GM23338 (cell line): ENCODE measurements around the gene ENPEP. TPM values are rescaled to one million over a fixed set of nuclear protein-coding genes. Genes with fewer than 3 reads are reported as not detected.

ENCODE experiments used
- ATAC-seq: fragments of 200-7000 bp; cut with Tn5 transposase; 3 replicates; pipeline ENCODE4 v1.9.1; 2020
- DNase-seq: peaks from one replicate; pipeline ENCODE4 v3.0.0-alpha.2; 2015; ENCODE audit warnings: low spot score
- H2AFZ ChIP-seq: fragments of 200-600 bp; sonication (generic); 2 replicates; pipeline ENCODE4 v1.8.0; 2016; ENCODE audit warnings: antibody characterized with exemption, mild to moderate bottlenecking, moderate library complexity
- H3F3A ChIP-seq: fragments of 200-600 bp; sonication (generic); replicated peaks from 2 replicates; pipeline ENCODE4 v1.8.0; 2017; ENCODE audit warnings: antibody characterized with exemption, mixed run types, low read depth
- H3K27ac ChIP-seq: fragments of 200-600 bp; sonication (generic); 2 replicates; pipeline ENCODE4 v1.6.1; 2016; ENCODE audit warnings: low read depth
- H3K27me3 ChIP-seq: fragments of 200-600 bp; sonication (generic); 2 replicates; pipeline ENCODE4 v1.8.0; 2016; ENCODE audit warnings: mild to moderate bottlenecking, mixed run types, moderate library complexity; ENCODE audit not compliant: insufficient read depth
- H3K36me3 ChIP-seq: fragments of 200-600 bp; sonication (generic); 2 replicates; pipeline ENCODE4 v1.8.0; 2016; ENCODE audit warnings: mild to moderate bottlenecking; ENCODE audit not compliant: insufficient read depth
- H3K4me1 ChIP-seq: fragments of 200-600 bp; sonication (generic); 2 replicates; pipeline ENCODE4 v1.8.0; 2016; ENCODE audit warnings: mild to moderate bottlenecking, moderate library complexity; ENCODE audit not compliant: insufficient read depth
- H3K4me2 ChIP-seq: fragments of 200-600 bp; sonication (generic); 2 replicates; pipeline ENCODE4 v1.7.1; 2017; ENCODE audit warnings: mixed run types
- H3K4me3 ChIP-seq: fragments of 200-600 bp; sonication (generic); 2 replicates; pipeline ENCODE4 v1.6.1; 2016; ENCODE audit warnings: mixed run types
- H3K79me2 ChIP-seq: fragments of 200-600 bp; sonication (generic); replicated peaks from 2 replicates; pipeline ENCODE4 v1.8.0; 2017; ENCODE audit warnings: mild to moderate bottlenecking; ENCODE audit not compliant: insufficient read depth
- H3K9me2 ChIP-seq: fragments of 200-600 bp; sonication (generic); 2 replicates; pipeline ENCODE4 v1.8.0; 2017; ENCODE audit not compliant: insufficient read depth
- H4K20me1 ChIP-seq: fragments of 200-600 bp; sonication (generic); replicated peaks from 2 replicates; pipeline ENCODE4 v1.8.0; 2017; ENCODE audit warnings: mild to moderate bottlenecking; ENCODE audit not compliant: insufficient read depth
- H3K27ac Mint-ChIP-seq: 2 replicates; pipeline ENCODE4 v1.8.0; 2020; ENCODE audit warnings: inconsistent platforms, mild to moderate bottlenecking, moderate library complexity, mixed read lengths
- H3K27me3 Mint-ChIP-seq: 3 replicates; pipeline ENCODE4 v1.8.0; 2022; ENCODE audit warnings: low read depth, mild to moderate bottlenecking, moderate library complexity, mixed read lengths, inconsistent platforms; ENCODE audit not compliant: insufficient read depth, poor library complexity
- H3K36me3 Mint-ChIP-seq: 3 replicates; pipeline ENCODE4 v1.8.0; 2021; ENCODE audit warnings: low read depth, mild to moderate bottlenecking, inconsistent platforms, moderate library complexity, mixed read lengths
- H3K4me1 Mint-ChIP-seq: 3 replicates; pipeline ENCODE4 v1.8.0; 2020; ENCODE audit warnings: mild to moderate bottlenecking, inconsistent platforms, mixed read lengths
- H3K4me3 Mint-ChIP-seq: 3 replicates; pipeline ENCODE4 v1.8.0; 2021; ENCODE audit warnings: moderate library complexity, mild to moderate bottlenecking, inconsistent platforms, mixed read lengths
- H3K9me3 Mint-ChIP-seq: 3 replicates; pipeline ENCODE4 v1.8.0; 2020; ENCODE audit warnings: moderate library complexity, mild to moderate bottlenecking, inconsistent platforms, mixed read lengths
- CREB1 ChIP-seq: fragments of 250-450 bp; sonication (Bioruptor Pico); IDR thresholded peaks from 2 replicates; pipeline ENCODE4 v1.5.0; 2020; ENCODE audit warnings: low read depth, mild to moderate bottlenecking, moderate library complexity
- EZH2phosphoT487 ChIP-seq: fragments of 200-600 bp; sonication (generic); IDR thresholded peaks from one replicate; pipeline ENCODE4 v1.8.1; 2018; ENCODE audit warnings: antibody characterized with exemption; ENCODE audit not compliant: unreplicated experiment
- NANOG ChIP-seq: IDR thresholded peaks from 2 replicates; pipeline ENCODE4 v1.6.1; 2016; ENCODE audit warnings: antibody characterized with exemption, borderline replicate concordance
- POLR2AphosphoS5 ChIP-seq: IDR thresholded peaks from 2 replicates; pipeline ENCODE4 v1.6.1; 2016; ENCODE audit warnings: antibody characterized with exemption, low read depth
- REST ChIP-seq: IDR thresholded peaks from one replicate; pipeline ENCODE4 v1.6.1; 2018; ENCODE audit warnings: antibody characterized with exemption; ENCODE audit not compliant: unreplicated experiment
- STAT1 ChIP-seq: IDR thresholded peaks from one replicate; pipeline ENCODE4 v1.6.1; 2016; ENCODE audit warnings: antibody characterized with exemption; ENCODE audit not compliant: unreplicated experiment
- ZNF114 ChIP-seq: fragments of 250-450 bp; sonication (Bioruptor Pico); IDR thresholded peaks from 2 replicates; pipeline ENCODE4 v1.5.0; 2020; ENCODE audit warnings: mild to moderate bottlenecking, moderate library complexity
- ZNF462 ChIP-seq: fragments of 250-450 bp; sonication (Bioruptor Pico); IDR thresholded peaks from 2 replicates; pipeline ENCODE4 v1.5.0; 2020; ENCODE audit warnings: mild to moderate bottlenecking, moderate library complexity
- polyA plus RNA-seq: library from polyadenylated mRNA; unstranded; fragments of >200 nt; fragmentation: Nextera tagmentation; extraction: Ambion mirVana; gene quantifications from 2 replicates; pipeline ENCODE4 v1.2.1, GENCODE V29; 2016
- total RNA-seq: library from RNA; depleted of rRNA; stranded (reverse); fragments of >200 nt; shearing (Covaris generic); gene quantifications from 2 replicates; pipeline ENCODE4 v1.2.3, GENCODE V29; 2014
- TF ChIP-seq, protein P1 (sequence below), 2 experiments: fragments of 200-600 bp in 1 of 2; sonication (generic) in 1 of 2; conservative IDR thresholded peaks; 2 replicates each; pipeline versions ENCODE4 v1.5.1 to v1.6.1; 2016 to 2017; ENCODE audit warnings: antibody characterized with exemption in 2 of 2, low read depth in 2 of 2, mild to moderate bottlenecking in 2 of 2, moderate library complexity in 1 of 2

Gene ENPEP
- total and polyA plus RNA-seq, 2 experiments from 2014 or later: 0.79 to 1.5 TPM

DNA sequence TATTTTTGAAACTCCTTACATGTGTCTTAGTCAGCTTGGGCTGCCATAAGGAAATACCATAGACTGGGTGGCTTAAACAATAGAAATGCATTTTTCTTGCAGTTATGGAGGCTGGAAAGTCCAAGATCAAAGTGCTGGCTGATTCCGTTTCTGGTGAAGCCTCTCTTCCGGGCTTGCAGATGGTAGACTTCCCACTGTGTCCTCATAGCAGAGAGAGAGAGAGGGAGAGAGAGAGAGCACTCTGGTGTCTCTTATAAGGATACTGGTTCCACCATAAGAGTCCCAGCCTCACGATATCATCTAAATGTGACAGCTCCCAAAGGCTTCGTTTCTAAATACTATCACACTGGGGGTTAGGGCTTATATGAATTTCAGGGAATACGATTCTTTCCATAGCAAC, 39.7 kb downstream of the ENPEP start (continued):
- TF ChIP-seq ZNF114 (no peak), EZH2phosphoT487 (no peak), REST (no peak), STAT1 (no peak)
- TF ChIP-seq, protein P1, sequence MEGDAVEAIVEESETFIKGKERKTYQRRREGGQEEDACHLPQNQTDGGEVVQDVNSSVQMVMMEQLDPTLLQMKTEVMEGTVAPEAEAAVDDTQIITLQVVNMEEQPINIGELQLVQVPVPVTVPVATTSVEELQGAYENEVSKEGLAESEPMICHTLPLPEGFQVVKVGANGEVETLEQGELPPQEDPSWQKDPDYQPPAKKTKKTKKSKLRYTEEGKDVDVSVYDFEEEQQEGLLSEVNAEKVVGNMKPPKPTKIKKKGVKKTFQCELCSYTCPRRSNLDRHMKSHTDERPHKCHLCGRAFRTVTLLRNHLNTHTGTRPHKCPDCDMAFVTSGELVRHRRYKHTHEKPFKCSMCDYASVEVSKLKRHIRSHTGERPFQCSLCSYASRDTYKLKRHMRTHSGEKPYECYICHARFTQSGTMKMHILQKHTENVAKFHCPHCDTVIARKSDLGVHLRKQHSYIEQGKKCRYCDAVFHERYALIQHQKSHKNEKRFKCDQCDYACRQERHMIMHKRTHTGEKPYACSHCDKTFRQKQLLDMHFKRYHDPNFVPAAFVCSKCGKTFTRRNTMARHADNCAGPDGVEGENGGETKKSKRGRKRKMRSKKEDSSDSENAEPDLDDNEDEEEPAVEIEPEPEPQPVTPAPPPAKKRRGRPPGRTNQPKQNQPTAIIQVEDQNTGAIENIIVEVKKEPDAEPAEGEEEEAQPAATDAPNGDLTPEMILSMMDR (conservative IDR thresholded peaks at IDR 0.05; ENCODE audit: low read depth in 2 of 2): no peak

DNA sequence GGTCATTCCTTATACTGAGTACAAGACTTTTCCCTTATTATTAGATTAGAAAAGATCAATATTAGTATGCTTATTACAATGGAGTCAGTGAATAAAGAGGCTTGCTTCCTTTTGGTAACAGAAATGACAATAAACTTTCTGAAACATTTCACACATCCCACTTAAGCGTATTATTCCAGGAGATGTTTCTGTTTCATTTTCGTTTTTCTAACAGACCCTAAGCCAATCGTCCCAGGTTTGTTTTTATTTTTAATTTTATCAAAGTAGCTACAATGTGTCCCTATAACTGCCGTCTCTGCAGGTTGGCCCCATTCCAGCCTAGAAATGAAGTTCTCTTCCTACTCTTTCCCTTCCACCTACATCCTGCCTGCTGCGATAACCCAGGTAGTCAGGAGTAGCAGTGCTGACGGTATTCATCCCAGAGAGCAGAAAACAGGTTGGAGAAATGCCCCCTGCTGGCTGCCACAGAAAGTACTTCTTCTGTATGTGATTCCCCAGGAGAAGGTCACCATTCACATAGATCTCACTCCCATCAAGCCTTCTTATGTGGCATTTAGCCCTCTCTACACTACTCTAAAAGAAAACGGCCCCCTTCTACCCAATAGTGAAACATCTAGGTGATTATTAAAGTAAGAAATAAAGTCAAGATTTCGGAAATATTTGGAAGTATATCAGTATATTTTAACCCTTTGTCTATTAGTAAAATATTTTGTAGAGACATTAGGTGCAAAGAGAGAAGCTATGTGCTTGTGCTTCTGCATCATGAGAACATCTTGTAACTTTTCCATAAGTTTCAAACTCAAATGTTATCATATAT, 40.4 kb downstream of the ENPEP start:
- Histone ChIP-seq H3F3A (no peaks in the 10 kb centered on the region), H3K9me2 (no peaks in the 10 kb centered on the region), H3K4me1 (no peaks in the 10 kb centered on the region), H3K79me2 (no peaks in the 10 kb centered on the region), H3K4me2 (no peak overlapping the region), H4K20me1 (no peaks in the 10 kb centered on the region), H2AFZ (no peak overlapping the region), H3K4me3 (no peak overlapping the region), H3K27ac (no peak overlapping the region), H3K27me3 (no peaks in the 10 kb centered on the region), H3K36me3 (no peaks in the 10 kb centered on the region)
- Mint-ChIP-seq H3K27me3 (peaks cover 3% of the 10 kb centered on the region), H3K4me1 (peaks cover 3% of the 10 kb centered on the region; the same call in 2 of the 3 replicates), H3K9me3 (no peaks in the 10 kb centered on the region; the same call in 2 of the 3 replicates), H3K4me3 (no peak overlapping the region), H3K27ac (no peak overlapping the region), H3K36me3 (no peaks in the 10 kb centered on the region)
- 0 out of 2 replicates have a peak, but pooled peaks have one; percentile 18 for TF ChIP-seq ZNF462
- TF ChIP-seq NANOG: no peak
- TF ChIP-seq, protein P1 (conservative IDR thresholded peaks at IDR 0.05; ENCODE audit: low read depth in 2 of 2): peak; percentile 78 to 85
- no peak for TF ChIP-seq STAT1
- 0 out of 2 replicates have a peak, but pooled peaks have one; percentile 13 for TF ChIP-seq CREB1 (CRISPR knock-in tag)
- no peak for TF ChIP-seq POLR2AphosphoS5
- peak; percentile 92 for DNase-seq
- ATAC-seq: peak; percentile 99
